Measurements from ENCODE around the gene FUT8.

DNA sequence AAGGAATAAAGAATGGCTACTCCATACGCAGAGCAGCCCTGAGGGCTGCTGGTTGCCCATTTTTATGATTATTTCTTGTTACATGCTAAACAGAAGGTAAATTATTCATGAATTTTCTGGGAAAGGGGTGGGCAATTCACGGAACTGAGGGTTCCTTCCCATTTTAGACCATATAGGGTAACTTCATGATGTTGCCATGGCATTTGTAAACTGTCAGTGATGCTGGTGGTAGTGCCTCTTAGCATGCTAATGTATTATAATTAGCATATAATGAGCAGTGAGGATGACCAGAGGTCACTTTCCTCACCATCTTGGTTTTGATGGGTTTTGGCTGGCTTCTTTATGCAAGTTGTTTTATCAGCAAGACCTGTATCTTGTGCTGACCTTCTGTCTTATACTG lies 273.0 kb downstream of the FUT8 start:
- TF ChIP-seq, protein P1, sequence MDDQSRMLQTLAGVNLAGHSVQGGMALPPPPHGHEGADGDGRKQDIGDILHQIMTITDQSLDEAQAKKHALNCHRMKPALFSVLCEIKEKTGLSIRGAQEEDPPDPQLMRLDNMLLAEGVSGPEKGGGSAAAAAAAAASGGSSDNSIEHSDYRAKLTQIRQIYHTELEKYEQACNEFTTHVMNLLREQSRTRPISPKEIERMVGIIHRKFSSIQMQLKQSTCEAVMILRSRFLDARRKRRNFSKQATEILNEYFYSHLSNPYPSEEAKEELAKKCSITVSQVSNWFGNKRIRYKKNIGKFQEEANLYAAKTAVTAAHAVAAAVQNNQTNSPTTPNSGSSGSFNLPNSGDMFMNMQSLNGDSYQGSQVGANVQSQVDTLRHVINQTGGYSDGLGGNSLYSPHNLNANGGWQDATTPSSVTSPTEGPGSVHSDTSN (IDR thresholded peaks at IDR 0.05): no peak
- TF ChIP-seq SMC3 (IDR thresholded peaks at IDR 0.05; ENCODE audit: low read depth, low read length) (no peak), JUND (IDR thresholded peaks at IDR 0.05) (no peak)
